Measurements from ENCODE around the gene MT1A. TPM values are rescaled to one million over a fixed set of nuclear protein-coding genes. Genes with fewer than 3 reads are reported as not detected.

The MT1A gene
- 0.82 TPM in 1 of 2 replicates, not detected in the other for polyA plus RNA-seq (2011; rRNA removed)
- polyA minus RNA-seq (2011; rRNA and poly(A)+ RNA removed), result 2.1 and 2.7 TPM in 2 replicates

DNA sequence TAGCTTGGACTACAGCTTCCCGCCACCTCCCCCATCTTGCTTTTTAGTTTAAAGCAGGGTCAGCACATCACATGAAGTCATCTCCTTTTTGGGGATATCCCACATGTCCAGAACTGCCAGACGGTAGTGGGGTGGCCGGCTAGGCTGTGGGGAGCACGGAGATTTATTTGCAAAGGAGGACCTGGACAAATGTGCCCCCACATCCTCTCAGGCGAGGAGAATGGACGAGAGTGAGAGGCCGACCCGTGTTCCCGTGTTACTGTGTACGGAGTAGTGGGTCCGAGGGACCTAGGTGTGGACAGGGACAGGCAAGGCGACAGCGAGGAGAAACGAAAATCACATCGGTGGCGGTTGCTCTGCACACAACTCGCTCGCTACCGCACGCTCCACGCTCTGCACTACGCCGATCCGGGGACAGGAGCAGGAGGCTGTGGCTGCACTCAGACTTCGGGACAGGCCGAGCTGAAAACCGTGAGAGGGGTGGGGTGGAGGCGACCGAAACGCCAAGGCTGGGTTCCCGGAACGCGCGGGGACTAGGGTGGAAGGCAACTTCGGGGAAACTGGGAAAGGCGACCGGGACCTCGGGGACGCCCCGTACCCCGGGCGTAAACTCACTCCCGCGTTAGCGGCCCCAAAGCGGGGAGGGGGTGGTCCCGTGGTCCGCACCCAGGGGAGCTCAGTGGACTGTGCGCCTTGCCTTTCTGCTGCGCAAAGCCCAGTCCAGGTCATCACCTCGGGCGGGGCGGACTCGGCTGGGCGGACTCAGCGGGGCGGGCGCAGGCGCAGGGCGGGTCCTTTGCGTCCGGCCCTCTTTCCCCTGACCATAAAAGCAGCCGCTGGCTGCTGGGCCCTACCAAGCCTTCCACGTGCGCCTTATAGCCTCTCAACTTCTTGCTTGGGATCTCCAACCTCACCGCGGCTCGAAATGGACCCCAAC, at the start of gene MT1A:
MT1A (plus strand) TSS at position 853 of the 937 bp plus-strand sequence; CDS start at position 926, 73 bp downstream.
- POLR2A ChIA-PET, result no interaction called here
- H3K36me3 ChIP-seq (ENCODE audit: control insufficient read depth, insufficient read depth, low read length), result no peaks in the 10 kb centered on the region
- DNase-seq (ENCODE audit: low read depth), result no peak
- peaks cover 39% of the 10 kb centered on the region for H3K27me3 ChIP-seq (ENCODE audit: control insufficient read depth, insufficient read depth, low read length)
- no peak for TF ChIP-seq CTCF (IDR thresholded peaks at IDR 0.05; ENCODE audit: insufficient read depth, low read depth, low read length)
- CTCF ChIA-PET, result interaction anchor here (0.7 kb wide), 1 partner anchor 7 kb away, joined by 3 read pairs; no protein-coding TSS in a partner anchor
- peak within 1 kb of the TSS; percentile 41 for H3K4me3 ChIP-seq (ENCODE audit: low read depth, low read length)

- no peak for DNase-seq (ENCODE audit: low read depth)
- no peak for TF ChIP-seq CTCF (IDR thresholded peaks at IDR 0.05; ENCODE audit: insufficient read depth, low read depth, low read length)
- POLR2A ChIA-PET, result no interaction called here
- peak overlapping the region; percentile 28 for H3K4me3 ChIP-seq (ENCODE audit: low read depth, low read length)
- peaks cover 32% of the 10 kb centered on the region for H3K27me3 ChIP-seq (ENCODE audit: control insufficient read depth, insufficient read depth, low read length)
- H3K36me3 ChIP-seq (ENCODE audit: control insufficient read depth, insufficient read depth, low read length), result no peaks in the 10 kb centered on the region
- CTCF ChIA-PET, result interaction anchor here (3.8 kb wide), 1 partner anchor 12 kb away, joined by 26 read pairs; no protein-coding TSS in a partner anchor
These were observed 49.7 kb upstream of the MT1A start for GRCh38 chr16:56588781-56589140.

DNA sequence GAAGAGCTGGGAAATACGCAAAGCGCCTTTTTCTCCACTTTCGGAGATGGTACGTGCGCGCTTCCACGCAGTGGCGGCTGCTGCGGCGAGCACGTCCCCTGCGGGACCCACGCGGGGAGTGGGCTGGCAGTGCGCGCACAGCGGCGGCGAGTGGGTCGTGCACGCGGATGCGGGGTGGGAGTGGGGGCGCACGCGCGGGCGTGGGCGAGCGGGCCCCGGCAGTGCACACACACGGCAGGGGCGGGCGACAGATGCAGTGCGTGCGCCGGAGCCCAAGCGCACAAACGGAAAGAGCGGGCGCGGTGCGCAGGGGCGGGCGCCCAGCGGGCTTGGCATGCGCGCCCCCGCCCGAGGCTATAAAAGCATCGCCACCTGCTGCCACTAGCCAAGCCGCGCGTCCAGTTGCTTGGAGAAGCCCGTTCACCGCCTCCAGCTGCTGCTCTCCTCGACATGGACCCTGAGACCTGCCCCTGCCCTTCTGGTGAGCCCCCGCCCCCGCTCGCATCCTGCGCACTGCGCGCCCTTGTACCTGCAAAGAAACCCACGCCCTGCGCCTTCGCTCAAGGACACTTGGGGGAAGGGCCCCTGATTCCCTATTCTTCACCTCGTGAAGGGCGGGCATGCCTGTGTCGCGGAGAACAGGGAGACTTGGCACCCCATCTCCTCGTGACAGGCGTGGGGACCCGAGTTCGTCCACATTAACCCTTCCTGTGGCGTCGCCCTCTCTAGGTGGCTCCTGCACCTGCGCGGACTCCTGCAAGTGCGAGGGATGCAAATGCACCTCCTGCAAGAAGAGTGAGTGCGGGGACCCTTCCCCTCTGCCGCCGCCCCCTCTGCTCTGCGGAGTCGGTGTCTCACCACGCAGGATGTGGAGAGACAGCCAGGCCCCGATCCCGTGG, 49.1 kb upstream of the MT1A start, which contains the start of gene MT3:
MT3 (plus strand) TSS at position 388 of the 899 bp plus-strand sequence; CDS start at position 451, 63 bp downstream.
- ChIA-PET CTCF (interaction anchor here (0.8 to 1.0 kb wide), 2 partner anchors 13 to 76 kb away, joined by 3 to 4 read pairs; no protein-coding TSS in a partner anchor), POLR2A (no interaction called here)
- no peak for TF ChIP-seq CTCF (IDR thresholded peaks at IDR 0.05; ENCODE audit: insufficient read depth, low read depth, low read length)
- Histone ChIP-seq H3K36me3 (ENCODE audit: control insufficient read depth, insufficient read depth, low read length) (no peaks in the 10 kb centered on the region), H3K4me3 (ENCODE audit: low read depth, low read length) (peak within 1 kb of the TSS; percentile 28), H3K27me3 (ENCODE audit: control insufficient read depth, insufficient read depth, low read length) (peaks cover 34% of the 10 kb centered on the region)
- no peak for DNase-seq (ENCODE audit: low read depth)

- Histone ChIP-seq H3K36me3 (ENCODE audit: control insufficient read depth, insufficient read depth, low read length) (no peaks in the 10 kb centered on the region), H3K4me3 (ENCODE audit: low read depth, low read length) (no peak overlapping the region), H3K27me3 (ENCODE audit: control insufficient read depth, insufficient read depth, low read length) (peaks cover 35% of the 10 kb centered on the region)
- ChIA-PET POLR2A (no interaction called here), CTCF (interaction anchor here (0.5 to 1.8 kb wide), 5 partner anchors 10 to 110 kb away, joined by 3 to 18 read pairs (median 6); no protein-coding TSS in a partner anchor)
- no peak for DNase-seq (ENCODE audit: low read depth)
- TF ChIP-seq CTCF (IDR thresholded peaks at IDR 0.05; ENCODE audit: insufficient read depth, low read depth, low read length), result no peak
These were observed 46.9 kb upstream of the MT1A start for GRCh38 chr16:56591377-56592060.
